ENCODE results near the gene ADRA2C.

DNA sequence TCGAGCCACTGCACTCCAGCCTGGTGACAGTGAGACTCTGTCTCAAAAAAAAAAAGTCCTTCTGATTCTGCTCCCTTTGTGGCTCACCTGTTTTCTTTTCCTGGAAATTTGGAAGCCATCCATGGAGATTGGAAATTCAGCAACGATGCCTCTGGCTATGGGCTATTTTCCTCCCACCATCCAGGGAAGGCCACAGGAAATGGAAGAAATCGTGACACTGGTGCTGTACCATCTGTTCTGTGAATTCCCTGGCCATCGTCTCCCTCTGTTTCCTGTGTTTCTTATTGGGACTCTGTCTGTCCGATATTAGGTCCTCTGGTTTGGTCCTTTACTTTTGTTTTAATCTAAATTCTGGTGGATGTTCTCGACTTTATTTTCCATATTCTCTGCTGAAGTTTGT lies 29.4 kb upstream of the ADRA2C start:
- TF ChIP-seq, protein P1, sequence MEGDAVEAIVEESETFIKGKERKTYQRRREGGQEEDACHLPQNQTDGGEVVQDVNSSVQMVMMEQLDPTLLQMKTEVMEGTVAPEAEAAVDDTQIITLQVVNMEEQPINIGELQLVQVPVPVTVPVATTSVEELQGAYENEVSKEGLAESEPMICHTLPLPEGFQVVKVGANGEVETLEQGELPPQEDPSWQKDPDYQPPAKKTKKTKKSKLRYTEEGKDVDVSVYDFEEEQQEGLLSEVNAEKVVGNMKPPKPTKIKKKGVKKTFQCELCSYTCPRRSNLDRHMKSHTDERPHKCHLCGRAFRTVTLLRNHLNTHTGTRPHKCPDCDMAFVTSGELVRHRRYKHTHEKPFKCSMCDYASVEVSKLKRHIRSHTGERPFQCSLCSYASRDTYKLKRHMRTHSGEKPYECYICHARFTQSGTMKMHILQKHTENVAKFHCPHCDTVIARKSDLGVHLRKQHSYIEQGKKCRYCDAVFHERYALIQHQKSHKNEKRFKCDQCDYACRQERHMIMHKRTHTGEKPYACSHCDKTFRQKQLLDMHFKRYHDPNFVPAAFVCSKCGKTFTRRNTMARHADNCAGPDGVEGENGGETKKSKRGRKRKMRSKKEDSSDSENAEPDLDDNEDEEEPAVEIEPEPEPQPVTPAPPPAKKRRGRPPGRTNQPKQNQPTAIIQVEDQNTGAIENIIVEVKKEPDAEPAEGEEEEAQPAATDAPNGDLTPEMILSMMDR (IDR thresholded peaks at IDR 0.05; ENCODE audit: insufficient read depth, low read length, poor library complexity, severe bottlenecking) = no peak
- TF ChIP-seq EZH2phosphoT487 (conservative IDR thresholded peaks at IDR 0.05; ENCODE audit: low read length) = no peak

All from SU-DHL-6 (cell line).